RKO (cell line): ENCODE data around the gene ARL16.

Experiments used
- DNase-seq: peaks from one replicate; pipeline ENCODE4 v3.0.0-alpha.2; 2016; ENCODE audit warnings: low spot score

The ARL16 gene

GRCh38 chr17:81695211-81695610 is 11.6 kb upstream of the ARL16 start:
- DNase-seq: no peak

- DNase-seq: no peak
These were observed 11.2 kb upstream of the ARL16 start for GRCh38 chr17:81694810-81695209.

- no peak for DNase-seq
These were observed 10.1 kb upstream of the ARL16 start for GRCh38 chr17:81693509-81694210.

GRCh38 chr17:81691608-81692007 is 8.0 kb upstream of the ARL16 start:
- DNase-seq: no peak

- DNase-seq: no peak
These were observed 7.6 kb upstream of the ARL16 start for GRCh38 chr17:81691196-81691595.

GRCh38 chr17:81690549-81690948 is 7.0 kb upstream of the ARL16 start:
- DNase-seq: no peak

GRCh38 chr17:81690066-81690465 is 6.5 kb upstream of the ARL16 start:
- no peak for DNase-seq

- DNase-seq: no peak
These were observed 5.0 kb upstream of the ARL16 start for GRCh38 chr17:81688616-81689015.

- DNase-seq: no peak
These were observed 4.4 kb upstream of the ARL16 start for GRCh38 chr17:81687770-81688541.

- no peak for DNase-seq
These were observed 3.0 kb upstream of the ARL16 start for GRCh38 chr17:81686614-81687013.

- peak; percentile 91 for DNase-seq
These were observed 1.5 kb upstream of the ARL16 start for GRCh38 chr17:81685108-81685507.

- DNase-seq: no peak
These were observed 880 bp upstream of the ARL16 start for GRCh38 chr17:81684442-81684911.

GRCh38 chr17:81683208-81683583 is 401 bp downstream of the ARL16 start:
- no peak for DNase-seq

- peak; percentile 45 for DNase-seq
These were observed 911 bp downstream of the ARL16 start for GRCh38 chr17:81682565-81683207.

GRCh38 chr17:81681672-81682071 is 1.9 kb downstream of the ARL16 start:
- DNase-seq: no peak

- DNase-seq: no peak
These were observed 3.4 kb downstream of the ARL16 start for GRCh38 chr17:81680150-81680549.

GRCh38 chr17:81676906-81677305 is 6.7 kb downstream of the ARL16 start:
- no peak for DNase-seq

- peak; percentile 50 for DNase-seq
These were observed 7.9 kb downstream of the ARL16 start for GRCh38 chr17:81675515-81676221.

- no peak for DNase-seq
These were observed 9.9 kb downstream of the ARL16 start for GRCh38 chr17:81673561-81674258.

- no peak for DNase-seq
These were observed 10.6 kb downstream of the ARL16 start for GRCh38 chr17:81672954-81673353.

- no peak for DNase-seq
These were observed 11.1 kb downstream of the ARL16 start for GRCh38 chr17:81672504-81672903.

GRCh38 chr17:81667754-81668153 is 15.8 kb downstream of the ARL16 start:
- peak; percentile 78 for DNase-seq
